Right renal pelvis (tissue), 4 donors: ENCODE data around the gene SEPTIN11. TPM values are rescaled to one million over a fixed set of nuclear protein-coding genes. Genes with fewer than 3 reads are reported as not detected.

ENCODE experiments used
- DNase-seq, 4 donors: peaks; one replicate each; pipeline ENCODE4 v3.0.0-alpha.2; 2013; ENCODE audit warnings: low read depth in 4 of 4, low spot score in 3 of 4, missing footprints in 1 of 4
- polyA plus RNA-seq, 4 donors: library from polyadenylated mRNA; unstranded; fragments of 120-200 nt; gene quantifications; one replicate each; pipeline ENCODE4 v1.2.1, GENCODE V29; 2013; ENCODE audit not compliant: insufficient read length in 4 of 4

SEPTIN11 gene
- polyA plus RNA-seq, result 100 to 1,000 TPM; 234 to 299 (median 271) TPM

DNA sequence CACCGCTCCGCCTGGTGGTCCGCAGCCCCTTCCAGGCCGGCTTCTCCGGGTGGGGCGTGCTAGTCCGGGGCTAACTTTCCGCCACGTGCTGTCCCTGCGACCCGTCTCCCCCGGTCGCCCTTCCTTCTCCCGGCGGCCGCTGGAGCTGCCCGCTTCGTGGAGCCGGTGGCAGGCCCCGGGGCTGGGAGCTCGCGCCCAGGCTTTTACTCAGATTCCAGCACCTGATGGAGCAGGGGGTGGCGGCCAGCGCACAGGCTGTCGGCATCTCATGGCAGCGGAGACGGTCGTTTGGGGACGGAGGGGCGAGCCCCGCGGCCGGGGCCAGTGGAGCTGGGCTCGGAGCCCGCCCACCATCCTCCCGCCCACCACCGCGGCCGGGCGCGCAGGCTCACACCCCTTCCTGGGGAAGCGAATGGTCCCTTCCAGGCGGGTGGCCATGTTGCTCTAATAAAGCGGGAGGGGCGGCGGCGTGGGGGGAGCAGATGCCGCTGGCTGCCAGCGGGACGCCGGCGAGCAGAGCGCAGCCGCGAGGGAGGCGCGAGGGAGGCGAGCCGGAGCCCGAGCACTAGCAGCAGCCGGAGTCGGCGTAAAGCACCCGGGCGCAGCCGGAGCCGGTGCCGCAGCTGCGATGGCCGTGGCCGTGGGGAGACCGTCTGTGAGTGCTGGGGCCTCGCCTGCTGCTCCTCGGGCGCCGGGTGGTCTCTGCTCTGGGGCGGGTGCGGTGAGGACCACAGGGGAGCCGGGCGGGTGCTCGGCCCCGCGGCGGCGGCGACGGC is at the start of gene SEPTIN11:
Gene SEPTIN11 (plus strand): TSS at position 477 of the 776 bp plus-strand sequence. CDS start 152 bp downstream, at position 629.
- DNase-seq, result peak; percentile 85 to 91 (median 88)

DNA sequence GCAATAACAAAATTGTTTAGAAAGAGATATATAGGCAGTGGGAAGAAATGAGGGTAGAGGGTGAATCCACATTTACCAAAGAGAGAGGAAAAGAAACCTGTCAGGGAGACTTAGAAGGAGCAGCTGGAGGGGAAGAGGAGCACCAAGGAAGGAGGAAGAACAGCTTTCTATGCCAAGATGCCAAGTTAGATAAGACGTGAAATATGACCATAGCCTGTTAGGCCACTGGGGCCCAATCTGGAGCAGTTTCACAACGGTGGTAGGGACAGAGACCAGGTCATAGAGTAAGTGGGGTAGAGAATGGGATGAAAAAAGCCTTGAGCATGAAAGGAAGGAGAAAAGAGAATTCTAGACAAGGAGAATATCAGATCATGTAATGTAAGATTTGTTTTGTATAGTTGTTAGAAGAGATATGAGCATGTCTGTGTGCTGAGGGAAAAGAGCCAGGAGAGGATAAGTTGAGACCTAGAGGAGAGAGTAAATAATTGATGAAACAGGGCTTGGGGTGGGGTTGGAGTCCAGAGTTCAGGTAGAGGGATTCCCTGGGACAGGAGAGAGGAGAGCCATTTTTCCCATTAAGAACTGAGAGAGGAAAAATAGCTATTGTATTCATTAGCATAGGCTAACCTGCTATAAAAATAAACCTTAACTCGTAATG is 47.2 kb upstream of the SEPTIN11 start:
- DNase-seq, result no peak

DNA sequence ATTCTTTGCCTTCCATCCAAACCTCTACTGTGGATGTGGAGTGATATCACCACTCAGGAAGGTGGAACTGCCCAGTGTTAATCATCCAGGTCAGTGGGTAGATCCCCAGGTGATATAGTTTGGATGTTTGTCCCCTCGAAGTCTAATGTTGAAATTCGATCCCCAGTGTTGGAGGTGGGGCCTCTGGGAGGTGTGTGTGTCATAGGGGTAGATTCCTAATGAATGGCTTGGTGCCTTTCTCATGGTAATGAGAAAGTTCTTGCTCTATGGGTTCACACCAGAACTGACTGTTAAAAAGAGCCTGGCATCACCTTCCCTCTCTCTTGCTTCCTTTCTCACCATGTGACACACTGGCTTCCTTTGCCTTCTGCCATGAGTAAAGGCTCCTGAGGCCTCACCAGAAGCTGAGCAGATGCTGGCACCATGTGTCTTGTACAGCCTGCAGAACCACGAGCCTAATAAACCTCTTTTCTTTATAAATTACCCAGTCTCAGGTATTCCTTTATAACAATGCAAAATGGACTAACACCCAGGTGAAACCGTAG is 44.8 kb upstream of the SEPTIN11 start:
- no peak for DNase-seq

DNA sequence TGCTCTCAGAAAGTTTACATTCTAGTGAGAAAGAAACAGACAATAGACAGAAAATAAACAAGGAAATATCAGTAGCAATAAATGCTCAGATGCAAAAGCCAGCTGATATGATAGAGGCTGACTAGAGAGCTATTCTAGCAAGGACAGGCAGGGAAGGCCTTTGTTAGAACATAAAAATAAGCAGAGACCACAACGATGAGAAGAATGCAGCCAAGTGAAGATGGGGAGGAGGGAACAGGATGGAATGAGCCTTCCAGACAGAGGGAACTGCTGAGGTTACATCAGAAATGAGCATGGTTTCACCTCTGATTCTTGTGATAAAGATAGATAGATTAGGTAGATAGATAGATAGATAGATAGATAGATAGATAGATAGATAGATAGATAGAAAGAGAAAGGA is 44.0 kb upstream of the SEPTIN11 start:
- no peak for DNase-seq

DNA sequence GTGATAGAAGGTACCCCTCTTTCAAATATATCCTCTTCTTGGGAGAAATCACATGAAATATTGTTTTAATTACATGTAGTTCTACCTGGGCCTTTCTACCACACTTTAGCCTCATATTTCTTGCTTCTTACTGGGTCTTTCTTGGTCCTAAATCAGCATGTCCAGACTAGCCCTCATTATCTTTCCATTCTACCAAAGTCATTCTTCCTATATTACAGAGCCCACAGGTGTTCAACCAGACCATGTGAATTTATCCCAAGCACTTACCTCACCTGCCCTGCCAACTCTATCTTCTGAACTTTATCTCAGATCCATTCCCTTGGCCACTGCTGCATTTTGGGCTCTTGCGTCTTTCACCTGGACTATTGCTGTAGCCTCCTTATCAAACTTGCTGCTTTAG is 39.8 kb upstream of the SEPTIN11 start:
- DNase-seq, result no peak

DNA sequence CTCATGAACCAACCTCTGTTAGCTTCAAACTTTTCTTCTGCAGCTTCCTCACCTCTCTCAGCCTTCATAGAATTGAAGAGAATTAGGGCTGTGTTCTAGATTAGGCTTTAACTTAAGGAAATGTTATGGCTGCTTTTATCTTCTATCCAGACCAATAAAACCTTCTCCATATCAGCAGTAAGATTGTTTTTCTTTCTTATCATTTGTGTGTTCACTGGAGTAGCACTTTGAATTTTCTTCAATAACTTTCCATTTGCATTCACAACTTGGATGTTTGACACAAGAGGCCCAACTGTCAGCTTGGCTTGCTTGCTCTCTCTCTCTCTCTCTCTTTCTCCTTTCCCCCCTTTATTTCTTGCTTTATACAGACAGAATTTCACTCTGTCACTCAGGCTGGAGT is 28.8 kb upstream of the SEPTIN11 start:
- DNase-seq, result no peak

DNA sequence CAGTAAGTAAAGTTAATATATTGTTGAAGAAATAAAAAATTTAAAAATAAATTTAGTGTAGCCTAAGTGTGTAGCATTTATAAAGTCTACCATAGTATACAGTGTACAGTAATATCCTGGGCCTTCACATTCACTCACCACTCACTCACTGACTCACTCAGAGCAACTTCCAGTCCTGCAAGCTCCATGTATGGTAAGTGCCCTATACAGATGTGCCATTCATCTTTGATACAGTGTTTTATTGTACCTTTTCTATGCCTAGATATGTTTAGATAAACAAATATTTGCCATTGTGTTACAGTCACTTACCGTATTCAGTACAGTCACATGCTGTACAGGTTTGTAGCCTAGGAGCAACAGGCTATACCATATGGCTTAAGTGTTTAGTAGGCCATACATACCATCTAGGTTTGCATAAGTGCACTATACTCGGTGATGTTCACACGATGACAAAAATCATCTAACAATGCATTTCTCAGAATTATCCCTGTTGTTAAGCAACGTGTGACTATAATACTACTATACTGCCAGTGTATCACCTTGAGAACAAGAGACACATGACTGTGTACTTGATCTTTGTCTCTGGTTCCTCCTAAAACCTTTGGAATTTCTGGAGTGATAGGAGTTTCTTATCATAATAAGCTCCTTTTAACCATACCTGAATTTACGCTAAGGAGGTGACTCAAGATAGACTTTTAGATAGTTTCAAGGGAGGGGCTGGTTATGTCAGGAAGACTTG is 25.8 kb upstream of the SEPTIN11 start:
- DNase-seq, result no peak

DNA sequence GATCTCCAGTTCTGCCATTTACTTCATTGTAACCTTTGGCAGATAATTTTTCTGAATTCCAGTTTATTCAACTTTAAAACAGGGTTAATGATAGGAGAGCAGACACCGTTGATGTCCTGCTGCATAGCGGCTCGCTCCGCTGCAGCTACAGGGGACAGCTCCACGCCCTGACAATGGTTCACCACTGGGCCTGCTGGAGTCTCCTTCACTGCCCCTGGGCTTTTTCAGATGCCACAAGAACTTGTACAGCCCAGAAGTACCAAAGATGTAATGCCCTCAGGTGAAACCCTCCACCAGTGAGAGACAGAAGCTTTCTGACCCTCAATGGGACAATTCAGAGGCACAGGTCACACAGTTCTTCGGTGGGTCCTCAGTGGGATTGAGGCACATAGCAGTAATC is 22.7 kb upstream of the SEPTIN11 start:
- DNase-seq, result no peak

DNA sequence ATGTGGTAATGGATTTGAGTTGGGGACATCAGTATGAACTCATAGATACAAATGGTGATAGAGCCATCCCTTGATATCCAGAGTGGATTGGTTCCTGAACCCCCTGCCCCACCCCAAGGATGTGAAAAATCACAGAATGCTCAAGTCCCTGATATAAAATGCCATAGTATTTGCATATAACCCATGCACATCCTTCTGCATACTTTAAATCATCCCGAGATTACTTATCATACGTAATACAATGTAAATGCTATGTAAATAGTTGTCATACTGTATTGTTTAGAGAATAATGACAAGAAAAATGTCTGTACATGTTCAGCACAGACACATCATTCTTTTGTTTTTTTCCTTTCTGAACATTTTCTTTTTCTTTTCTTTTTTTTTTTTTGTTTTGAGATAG is 18.9 kb upstream of the SEPTIN11 start:
- DNase-seq, result no peak

DNA sequence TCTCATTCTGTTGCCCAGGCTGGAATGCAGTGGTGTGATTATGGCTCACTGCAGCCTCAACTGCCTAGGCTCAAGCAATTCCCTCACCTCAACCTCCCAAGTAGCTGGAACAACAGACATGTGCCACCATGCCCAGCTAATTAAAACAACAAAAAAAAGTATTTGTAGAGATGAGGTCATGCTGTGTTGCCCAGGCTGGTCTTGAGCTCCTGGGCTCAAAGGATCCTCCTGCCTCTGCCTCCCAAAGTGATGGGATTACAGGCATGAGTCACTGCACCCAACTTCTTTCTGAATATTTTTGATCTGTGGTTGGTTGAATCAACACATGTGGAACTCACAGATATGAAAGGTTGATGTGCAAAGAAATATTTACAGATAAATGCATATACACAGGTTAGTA is 18.5 kb upstream of the SEPTIN11 start:
- DNase-seq, result no peak

DNA sequence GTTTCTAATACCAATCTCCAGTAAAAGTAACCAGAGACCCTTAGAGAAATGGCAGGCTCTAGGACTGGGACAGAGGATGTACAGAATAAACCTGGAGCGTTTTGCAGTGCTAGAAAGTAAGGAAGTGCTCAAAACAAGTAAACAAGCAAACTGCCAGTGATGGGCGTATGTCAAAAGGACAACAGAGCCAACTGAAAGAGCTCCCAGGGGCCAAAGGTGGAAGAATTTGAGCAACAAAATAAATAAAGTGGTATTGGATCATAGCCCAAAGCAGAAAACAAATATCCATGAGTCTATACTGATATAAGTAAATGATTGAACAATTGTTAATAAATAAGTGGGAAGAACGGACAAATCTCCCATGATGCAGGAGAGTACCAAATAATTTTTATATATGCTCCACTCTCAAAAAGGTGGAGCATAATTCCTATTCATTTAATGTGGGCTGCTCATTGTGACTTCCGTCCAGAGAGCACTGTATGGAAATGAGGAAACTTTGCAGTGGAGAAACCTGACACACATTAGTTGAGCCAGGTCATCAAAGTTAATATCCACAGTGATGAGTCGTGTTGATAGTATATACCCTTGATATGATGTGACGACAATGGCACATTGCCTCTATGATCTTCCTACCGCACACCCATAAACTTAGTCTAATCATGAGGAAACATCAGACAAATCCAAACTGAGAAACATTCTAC is 17.8 kb upstream of the SEPTIN11 start:
- no peak for DNase-seq

DNA sequence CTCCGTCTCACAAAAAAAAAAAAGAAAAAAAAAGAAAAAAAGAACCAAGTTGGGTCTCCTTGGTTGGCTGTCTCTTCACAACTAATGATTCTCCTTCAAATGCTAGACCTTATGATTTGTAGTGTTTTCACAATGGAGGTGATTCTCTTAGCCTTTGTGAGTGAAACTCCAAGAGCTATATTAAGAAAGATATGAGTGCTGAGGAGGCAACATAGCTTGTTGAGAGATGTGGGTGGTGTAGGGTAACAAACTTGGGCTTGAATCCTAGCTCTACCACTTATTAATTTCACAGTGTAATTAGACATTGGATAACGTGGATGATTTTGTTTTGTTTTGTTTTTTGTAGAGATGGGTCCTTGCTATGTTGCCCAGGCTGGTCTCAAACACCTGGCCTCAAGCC is 10.4 kb upstream of the SEPTIN11 start:
- DNase-seq, result no peak

DNA sequence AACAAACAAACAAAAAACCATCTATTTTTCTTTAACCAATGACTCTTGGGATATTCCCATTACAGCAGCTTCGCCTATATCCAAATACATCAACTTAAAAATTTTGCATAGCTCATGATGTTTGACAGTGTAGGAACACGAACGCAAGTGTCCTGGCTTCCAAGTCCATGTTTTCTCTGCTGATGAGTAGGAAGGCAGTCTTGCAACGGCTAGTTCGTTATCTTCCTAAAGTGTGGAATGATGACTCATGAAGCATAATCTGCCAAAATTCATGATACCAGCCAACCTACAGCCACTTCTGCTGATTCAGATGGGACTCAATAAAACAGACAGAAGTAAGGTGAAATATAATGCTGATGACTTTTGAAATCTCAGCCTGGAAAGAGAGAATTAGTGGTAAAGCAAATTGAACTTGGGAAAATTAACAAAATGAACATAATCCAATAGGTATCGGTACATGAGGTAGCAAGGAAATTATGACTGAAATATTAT is 6.4 kb upstream of the SEPTIN11 start:
- DNase-seq, result no peak

DNA sequence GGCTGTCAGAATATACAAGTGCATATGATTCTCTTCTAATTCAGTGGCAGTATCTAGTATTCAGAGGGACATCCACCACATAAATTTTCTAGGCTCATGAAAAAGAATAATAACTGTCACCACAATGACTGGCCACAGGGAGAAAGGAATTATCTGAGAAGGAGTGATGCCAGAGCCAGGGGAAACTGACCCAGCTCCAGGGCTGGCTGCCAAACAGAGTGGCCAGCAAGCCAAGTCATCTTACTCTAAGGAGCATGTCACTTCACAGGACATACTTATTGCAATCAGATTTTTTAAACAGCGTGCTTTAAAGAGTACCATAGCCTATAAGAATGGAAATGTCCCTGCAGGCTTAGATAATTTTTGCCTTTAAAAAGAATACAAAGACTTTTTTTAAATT is 5.8 kb upstream of the SEPTIN11 start:
- no peak for DNase-seq

DNA sequence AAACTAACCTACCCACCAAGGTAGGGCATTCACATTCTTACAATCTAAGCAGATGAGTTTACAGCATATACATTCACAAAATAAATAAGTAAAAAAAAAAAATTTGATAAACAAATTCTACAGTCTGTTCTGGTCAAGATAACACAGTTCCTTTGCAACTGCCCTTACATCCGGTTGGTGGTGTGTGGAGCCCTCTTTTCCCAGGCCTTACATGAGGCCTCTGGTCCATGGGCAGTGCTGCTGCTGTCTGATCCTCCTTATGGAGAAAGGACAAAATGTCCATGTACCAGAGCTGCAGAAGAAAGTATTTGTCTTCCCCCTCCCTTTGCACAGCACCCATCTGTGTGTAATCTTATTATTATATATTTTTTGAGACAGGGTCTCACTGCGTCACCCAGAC is 2.2 kb upstream of the SEPTIN11 start:
- no peak for DNase-seq

DNA sequence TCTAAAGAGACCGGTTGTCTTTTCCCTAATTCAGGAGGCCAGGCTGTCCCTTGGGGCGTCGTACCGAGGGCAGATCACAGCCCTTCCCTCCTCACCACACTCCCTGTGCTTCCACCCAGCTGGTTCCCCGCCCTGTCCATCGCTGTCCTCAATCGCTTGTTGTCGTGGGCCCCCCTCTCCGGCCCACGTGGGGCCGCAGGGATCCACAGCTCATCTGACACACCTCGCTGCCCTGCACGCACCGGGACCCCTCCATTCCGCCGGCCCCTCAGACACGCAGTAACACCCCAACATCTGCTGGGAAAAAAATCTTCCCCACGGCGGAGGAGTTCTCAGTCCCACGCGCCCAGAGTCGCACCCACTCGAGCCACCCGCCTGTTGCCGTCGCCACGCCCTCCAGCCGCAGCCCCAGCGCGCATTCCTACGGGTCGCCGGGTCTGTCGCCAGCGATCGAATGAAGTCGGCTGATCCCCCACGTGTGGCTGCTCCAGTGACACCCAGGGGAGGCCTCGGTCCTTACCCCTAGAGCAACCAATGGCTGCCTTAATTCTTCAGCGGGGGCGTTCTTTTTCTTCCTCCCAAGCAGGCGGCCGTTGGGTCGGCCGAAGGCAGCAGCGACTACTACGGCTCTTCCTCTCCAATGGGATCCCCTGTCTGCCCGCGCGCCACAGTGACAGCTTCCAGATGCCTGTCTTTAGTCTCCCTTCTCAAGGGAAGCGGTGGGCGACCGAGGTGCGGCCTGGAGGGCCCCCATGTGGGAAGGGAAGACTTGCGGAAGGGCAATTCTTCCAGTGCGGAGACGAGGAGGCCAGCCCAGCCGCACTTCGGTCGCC is 893 bp upstream of the SEPTIN11 start:
- DNase-seq, result peak in 2 of 4 donors; percentile 75 to 78

DNA sequence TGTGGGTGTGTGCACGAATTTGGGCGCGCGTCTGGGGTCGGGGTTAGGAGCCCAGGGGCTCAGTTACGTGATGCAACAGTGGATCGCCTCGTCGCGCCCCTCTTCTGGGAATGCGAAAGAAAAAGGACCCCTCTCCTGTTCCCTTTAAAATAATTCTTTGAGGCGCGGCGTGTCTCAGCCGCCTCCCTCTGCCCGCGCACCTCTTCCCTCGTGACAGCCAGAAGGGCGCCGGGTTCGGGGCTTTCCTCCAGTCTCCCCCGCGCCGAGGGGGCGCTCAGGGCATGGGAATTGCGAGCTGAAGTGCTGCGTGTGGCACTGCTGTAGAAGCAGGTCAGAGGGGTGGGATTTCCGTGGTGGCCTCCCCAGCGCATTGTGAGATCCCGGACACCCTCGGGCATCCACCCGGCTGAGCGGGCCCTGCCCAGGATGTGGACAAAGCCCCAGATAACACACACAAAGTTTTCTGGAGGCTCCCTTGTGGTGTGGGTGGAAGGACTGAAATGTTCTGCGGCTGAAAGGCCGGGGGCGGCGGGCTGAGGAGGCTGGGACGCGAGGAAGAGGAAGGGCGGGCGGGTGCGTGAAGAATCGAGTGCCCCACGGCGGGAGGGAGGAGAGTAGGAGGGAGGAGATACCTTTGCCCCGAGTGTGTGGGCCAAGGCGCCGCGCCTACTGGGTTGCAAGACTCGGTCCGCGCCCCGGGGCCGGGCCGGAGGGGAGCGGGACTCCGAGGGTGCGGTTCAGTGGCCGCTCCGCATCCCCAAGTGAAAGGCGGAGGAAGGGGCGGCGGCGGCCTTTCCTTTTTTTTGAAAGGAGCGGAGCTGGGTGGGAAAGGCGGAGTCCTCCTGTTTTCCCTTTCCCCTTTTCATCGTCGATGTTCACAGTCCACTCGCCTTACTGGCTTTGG is 752 bp downstream of the SEPTIN11 start:
- DNase-seq, result no peak

DNA sequence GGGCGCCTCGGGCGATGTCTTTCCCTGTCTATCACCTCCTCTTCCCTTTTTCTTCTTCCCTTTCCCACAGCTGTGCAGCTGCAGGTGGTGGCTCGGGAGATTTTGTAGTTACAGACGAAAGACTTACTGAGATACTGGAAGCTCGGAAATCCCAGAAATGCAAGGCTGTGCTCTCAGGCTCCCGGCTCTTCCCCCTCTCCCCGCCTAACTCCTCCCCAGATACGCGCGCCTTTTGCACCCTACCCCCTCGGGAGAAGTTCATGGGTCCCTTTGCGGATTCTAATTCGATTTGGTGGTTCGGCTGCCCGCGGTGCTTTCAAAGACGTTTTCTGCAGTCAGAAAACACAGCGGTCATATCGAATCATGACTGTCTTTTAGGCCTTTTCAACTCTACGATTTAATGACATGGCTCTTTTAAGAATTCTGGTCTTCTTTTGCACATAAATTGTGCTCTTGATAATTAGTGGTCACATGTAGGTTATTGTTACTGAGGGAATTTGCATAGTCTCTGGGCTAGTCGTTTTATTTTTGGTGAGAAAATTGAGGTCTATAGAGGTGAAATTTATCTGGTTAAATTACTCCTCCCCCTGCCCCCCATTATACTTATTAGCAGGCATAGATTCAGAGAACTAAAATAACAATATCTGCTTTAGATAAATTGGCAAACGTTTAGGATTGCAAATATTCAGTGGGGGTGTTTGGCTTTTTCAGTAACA is 1.6 kb downstream of the SEPTIN11 start:
- no peak for DNase-seq
